SK-N-SH treated with all-trans-retinoic acid at 6 μM for 48 hours (cell line): ENCODE data around the gene ENTPD1.
"Not testable (repeated sequence)": the region's sequence is repeated elsewhere in the genome, so short reads cannot be mapped to it uniquely, and the experiment has no call there.

ENCODE experiments used
- ATAC-seq: fragments of 200-7000 bp; cut with Tn5 transposase; 3 replicates; pipeline ENCODE4 v1.9.1; 2020; ENCODE audit warnings: mild to moderate bottlenecking, moderate library complexity
- ARNTL ChIP-seq: fragments of 450-650 bp; formaldehyde crosslinking; IDR thresholded peaks from 2 replicates; pipeline ENCODE4 v1.5.0; 2020; ENCODE audit warnings: low read depth, mild to moderate bottlenecking, moderate library complexity, borderline replicate concordance
- BACH2 ChIP-seq: fragments of 250-450 bp; sonication (Bioruptor Pico); IDR thresholded peaks from 2 replicates; pipeline ENCODE4 v1.9.0; 2021; ENCODE audit warnings: mild to moderate bottlenecking, borderline replicate concordance
- CREB5 ChIP-seq: fragments of 250-450 bp; sonication (Bioruptor Pico); IDR thresholded peaks from 2 replicates; pipeline ENCODE4 v1.5.1; 2020; ENCODE audit warnings: low read depth, mild to moderate bottlenecking, moderate library complexity
- CSRNP3 ChIP-seq: fragments of 250-450 bp; sonication (Bioruptor Pico); IDR thresholded peaks from 2 replicates; pipeline ENCODE4 v1.5.1; 2021; ENCODE audit warnings: mild to moderate bottlenecking, moderate library complexity
- ESRRG ChIP-seq: fragments of 250-450 bp; sonication (Bioruptor Pico); IDR thresholded peaks from 2 replicates; pipeline ENCODE4 v1.6.1; 2021; ENCODE audit warnings: mild to moderate bottlenecking
- GLIS3 ChIP-seq: fragments of 250-450 bp; sonication (Bioruptor Pico); IDR thresholded peaks from 2 replicates; pipeline ENCODE4 v1.5.0; 2020; ENCODE audit warnings: mild to moderate bottlenecking, moderate library complexity
- ISL1 ChIP-seq: fragments of 250-450 bp; sonication (Bioruptor Pico); IDR thresholded peaks from 2 replicates; pipeline ENCODE4 v2.1.2; 2022; ENCODE audit warnings: mild to moderate bottlenecking, moderate library complexity
- OSR1 ChIP-seq: fragments of 250-450 bp; sonication (Bioruptor Pico); IDR thresholded peaks from 2 replicates; pipeline ENCODE4 v1.8.0; 2022; ENCODE audit warnings: moderate library complexity, mild to moderate bottlenecking, inconsistent platforms
- PATZ1 ChIP-seq: fragments of 250-450 bp; sonication (Bioruptor Pico); IDR thresholded peaks from 2 replicates; pipeline ENCODE4 v1.8.0; 2020; ENCODE audit warnings: mild to moderate bottlenecking, moderate library complexity, borderline replicate concordance
- POU6F1 ChIP-seq: fragments of 250-450 bp; sonication (Bioruptor Pico); IDR thresholded peaks from 2 replicates; pipeline ENCODE4 v1.8.0; 2021; ENCODE audit warnings: low read depth, mild to moderate bottlenecking, moderate library complexity, borderline replicate concordance
- PPARA ChIP-seq: fragments of 250-450 bp; sonication (Bioruptor Pico); IDR thresholded peaks from 2 replicates; pipeline ENCODE4 v1.5.0; 2020; ENCODE audit warnings: mild to moderate bottlenecking, borderline replicate concordance
- RARB ChIP-seq: fragments of 250-450 bp; sonication (Bioruptor Pico); IDR thresholded peaks from 2 replicates; pipeline ENCODE4 v1.8.0; 2021; ENCODE audit warnings: mild to moderate bottlenecking, moderate library complexity
- SNAI2 ChIP-seq: fragments of 250-450 bp; sonication (Bioruptor Pico); IDR thresholded peaks from 2 replicates; pipeline ENCODE4 v1.5.0; 2020; ENCODE audit warnings: mild to moderate bottlenecking, moderate library complexity
- TCF4 ChIP-seq: fragments of 250-450 bp; sonication (Bioruptor Pico); IDR thresholded peaks from 2 replicates; pipeline ENCODE4 v1.8.0; 2021; ENCODE audit warnings: mild to moderate bottlenecking, moderate library complexity, borderline replicate concordance
- TOX ChIP-seq: fragments of 250-450 bp; sonication (Bioruptor Pico); IDR thresholded peaks from 2 replicates; pipeline ENCODE4 v1.8.0; 2021; ENCODE audit warnings: mild to moderate bottlenecking, moderate library complexity, borderline replicate concordance
- ZC3H10 ChIP-seq: fragments of 250-450 bp; sonication (Bioruptor Pico); IDR thresholded peaks from 2 replicates; pipeline ENCODE4 v1.5.1; 2021; ENCODE audit warnings: mild to moderate bottlenecking, moderate library complexity
- ZFP3 ChIP-seq: fragments of 250-450 bp; sonication (Bioruptor Pico); IDR thresholded peaks from 2 replicates; pipeline ENCODE4 v1.5.0; 2020; ENCODE audit warnings: mild to moderate bottlenecking, moderate library complexity
- ZFP30 ChIP-seq: fragments of 450-650 bp; formaldehyde crosslinking; IDR thresholded peaks from 2 replicates; pipeline ENCODE4 v1.5.0; 2022; ENCODE audit warnings: mild to moderate bottlenecking, moderate library complexity
- ZNF565 ChIP-seq: fragments of 450-650 bp; formaldehyde crosslinking; conservative IDR thresholded peaks from 2 replicates; pipeline ENCODE4 v1.5.0; 2020; ENCODE audit warnings: low read depth, mild to moderate bottlenecking, moderate library complexity
- ZNF70 ChIP-seq: fragments of 450-650 bp; formaldehyde crosslinking; IDR thresholded peaks from 2 replicates; pipeline ENCODE4 v1.5.0; 2020; ENCODE audit warnings: mild to moderate bottlenecking, moderate library complexity
- ZNF8 ChIP-seq: fragments of 450-650 bp; formaldehyde crosslinking; IDR thresholded peaks from 2 replicates; pipeline ENCODE4 v1.5.0; 2020; ENCODE audit warnings: mild to moderate bottlenecking, moderate library complexity

ENTPD1 gene

GRCh38 chr10:95759233-95759826 lies 3.4 kb downstream of the ENTPD1 start:
- no peak for ATAC-seq
- TF ChIP-seq RARB (CRISPR knock-in tag): no peak

GRCh38 chr10:95761939-95762492 lies 6.1 kb downstream of the ENTPD1 start:
- TF ChIP-seq POU6F1 (CRISPR knock-in tag) (no peak), ZNF8 (CRISPR knock-in tag) (no peak), RARB (CRISPR knock-in tag) (no peak), ZFP3 (CRISPR knock-in tag) (no peak), ESRRG (CRISPR knock-in tag) (no peak), ZC3H10 (no peak), ZNF70 (CRISPR knock-in tag) (no peak), ARNTL (no peak), BACH2 (CRISPR knock-in tag) (no peak), GLIS3 (CRISPR knock-in tag) (no peak), TOX (CRISPR knock-in tag) (no peak), OSR1 (CRISPR knock-in tag) (no peak), SNAI2 (CRISPR knock-in tag) (no peak)
- no peak for ATAC-seq

- ATAC-seq: no peak
- TF ChIP-seq ZFP30 (CRISPR knock-in tag) (no peak), SNAI2 (CRISPR knock-in tag) (no peak), BACH2 (CRISPR knock-in tag) (no peak), CSRNP3 (CRISPR knock-in tag) (no peak)
These were observed 12.1 kb downstream of the ENTPD1 start for GRCh38 chr10:95767884-95768556.

- no peak for ATAC-seq
- no peak for TF ChIP-seq CSRNP3 (CRISPR knock-in tag)
- TF ChIP-seq ZNF565: no peak
- no peak for TF ChIP-seq ZFP3 (CRISPR knock-in tag)
- no peak for TF ChIP-seq GLIS3 (CRISPR knock-in tag)
- no peak for TF ChIP-seq OSR1 (CRISPR knock-in tag)
- TF ChIP-seq ISL1 (CRISPR knock-in tag): no peak
- no peak for TF ChIP-seq PPARA (CRISPR knock-in tag)
- no peak for TF ChIP-seq TOX (CRISPR knock-in tag)
- no peak for TF ChIP-seq TCF4 (CRISPR knock-in tag)
- TF ChIP-seq SNAI2 (CRISPR knock-in tag): no peak
- TF ChIP-seq CREB5 (CRISPR knock-in tag): no peak
- no peak for TF ChIP-seq ZC3H10
- TF ChIP-seq PATZ1 (CRISPR knock-in tag): no peak
- TF ChIP-seq ZNF70 (CRISPR knock-in tag): no peak
- TF ChIP-seq ESRRG (CRISPR knock-in tag): no peak
These were observed 14.2 kb downstream of the ENTPD1 start for GRCh38 chr10:95770084-95770720.

- ATAC-seq: not testable (repeated sequence)
These were observed 17.5 kb downstream of the ENTPD1 start for GRCh38 chr10:95773454-95773853.

GRCh38 chr10:95777638-95778037 lies 21.7 kb downstream of the ENTPD1 start:
- ATAC-seq: not testable (repeated sequence)
